HPDE6-E6E7 (cell line): ENCODE measurements around the gene ACAD9.
A peak's percentile ranks its signal among the peaks of the same experiment; 100 is the strongest.
"Not testable (repeated sequence)": the region's sequence is repeated elsewhere in the genome, so short reads cannot be mapped to it uniquely, and the experiment has no call there.

ENCODE experiments used
- DNase-seq: peaks from one replicate; pipeline ENCODE4 v3.0.0; 2011; ENCODE audit warnings: missing footprints; ENCODE audit errors: extremely low spot score

ACAD9 gene

DNA sequence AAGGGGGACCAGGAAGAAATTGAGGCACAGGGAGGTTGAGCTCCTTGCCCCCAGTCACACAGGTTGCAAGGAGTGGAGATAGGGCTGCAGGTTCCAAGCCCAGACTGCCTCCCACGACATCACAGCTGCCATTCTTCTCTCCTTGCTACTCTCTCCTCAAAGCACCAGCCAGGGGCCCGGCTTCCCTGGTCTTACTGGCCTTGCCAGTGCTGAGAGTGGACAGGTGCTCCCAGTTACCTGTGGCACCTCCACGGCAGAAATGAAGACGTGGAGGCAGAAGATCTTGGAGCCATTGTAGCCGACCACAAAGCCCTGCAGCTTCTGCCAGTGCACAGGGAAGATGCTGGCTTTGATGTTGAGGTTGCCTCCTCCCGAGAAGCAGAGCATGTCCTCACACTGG lies 17.9 kb upstream of the ACAD9 start:
- no peak for DNase-seq

DNA sequence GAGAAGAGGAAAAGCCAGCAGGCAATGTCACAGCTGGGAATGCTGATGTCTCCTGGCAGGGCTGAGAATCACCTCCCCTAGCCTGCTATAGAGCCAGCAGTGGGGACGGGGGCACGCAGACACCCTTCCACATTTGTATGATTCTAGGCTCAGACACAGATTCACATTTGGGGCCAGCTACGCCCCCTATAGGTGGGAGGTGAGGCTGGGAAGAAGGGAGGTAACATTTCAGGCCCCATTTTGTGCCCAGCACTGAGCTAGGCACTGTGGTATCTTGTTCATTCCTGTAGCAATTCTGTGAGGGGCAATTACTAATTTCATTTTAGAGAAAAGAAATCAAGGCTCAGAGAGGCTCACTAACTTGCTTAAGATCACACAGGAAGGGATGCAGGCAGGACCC lies 15.9 kb upstream of the ACAD9 start:
- DNase-seq: no peak

DNA sequence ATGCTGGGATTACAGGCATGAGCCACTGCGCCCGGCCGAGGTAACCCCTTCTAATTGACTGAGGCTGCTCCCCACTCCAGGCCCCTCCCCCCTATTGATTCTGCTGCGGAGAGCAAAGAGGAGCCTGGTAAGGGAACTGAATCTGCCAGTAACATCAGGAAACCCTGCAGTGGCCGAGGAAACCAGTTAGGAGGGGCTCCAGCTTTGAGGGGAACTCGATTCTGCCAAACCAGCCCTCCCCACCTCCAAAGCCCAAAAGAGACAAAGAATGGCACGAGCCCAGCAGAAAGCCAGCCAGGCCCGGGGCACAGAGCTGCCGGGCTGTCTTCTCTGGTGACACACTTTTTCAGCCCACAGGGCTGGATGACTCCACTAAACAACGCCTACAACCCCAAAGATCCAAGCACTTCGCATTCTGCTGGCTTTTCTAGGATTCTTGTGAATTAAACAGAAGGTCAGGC lies 15.0 kb upstream of the ACAD9 start:
- no peak for DNase-seq

DNA sequence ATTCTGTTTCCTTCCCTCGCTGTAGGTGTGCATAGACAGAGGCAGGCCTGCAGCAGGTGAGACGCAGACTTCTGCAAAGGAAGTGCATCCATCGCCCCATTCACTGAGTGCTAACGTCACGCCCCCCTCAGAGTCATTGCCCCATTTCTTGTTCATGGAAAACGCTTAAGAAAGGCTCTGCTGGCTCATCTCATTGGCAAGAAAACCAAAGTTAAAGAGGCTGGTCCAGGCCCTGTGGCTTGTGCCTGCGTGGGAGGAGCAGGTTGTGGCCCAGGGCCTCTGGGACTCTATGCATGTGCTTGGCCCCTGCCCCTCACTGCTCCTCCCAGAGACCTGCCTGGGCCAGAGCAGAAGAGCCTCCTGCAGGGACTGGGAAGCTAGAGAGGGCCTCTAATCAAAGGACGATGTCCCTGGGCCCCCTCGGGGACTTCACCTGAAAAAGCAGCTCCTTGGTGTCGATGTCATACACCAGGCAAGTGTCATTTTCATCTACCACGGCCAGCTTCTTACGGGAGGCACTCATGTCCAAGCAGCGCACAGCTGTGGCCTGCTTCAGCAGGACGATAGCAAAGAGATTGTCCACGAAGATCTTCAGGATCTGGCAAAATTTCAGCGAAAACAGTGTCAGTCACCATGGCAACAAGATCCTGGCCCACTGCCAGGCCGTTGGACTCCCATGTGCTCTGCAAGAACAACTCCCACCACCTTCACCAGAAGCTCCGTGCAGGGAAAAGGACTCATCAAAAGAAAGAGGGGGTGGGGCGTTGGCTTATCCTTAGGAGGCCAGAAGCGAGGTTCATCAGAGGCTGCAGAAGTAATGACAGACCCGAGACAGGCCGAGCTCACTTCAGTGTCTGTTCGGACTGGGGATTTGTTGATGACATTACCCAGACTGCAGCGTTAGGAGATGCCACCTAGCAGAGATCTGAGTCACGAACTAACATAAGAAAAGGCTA lies 14.3 kb upstream of the ACAD9 start:
- DNase-seq: not testable (repeated sequence)

DNA sequence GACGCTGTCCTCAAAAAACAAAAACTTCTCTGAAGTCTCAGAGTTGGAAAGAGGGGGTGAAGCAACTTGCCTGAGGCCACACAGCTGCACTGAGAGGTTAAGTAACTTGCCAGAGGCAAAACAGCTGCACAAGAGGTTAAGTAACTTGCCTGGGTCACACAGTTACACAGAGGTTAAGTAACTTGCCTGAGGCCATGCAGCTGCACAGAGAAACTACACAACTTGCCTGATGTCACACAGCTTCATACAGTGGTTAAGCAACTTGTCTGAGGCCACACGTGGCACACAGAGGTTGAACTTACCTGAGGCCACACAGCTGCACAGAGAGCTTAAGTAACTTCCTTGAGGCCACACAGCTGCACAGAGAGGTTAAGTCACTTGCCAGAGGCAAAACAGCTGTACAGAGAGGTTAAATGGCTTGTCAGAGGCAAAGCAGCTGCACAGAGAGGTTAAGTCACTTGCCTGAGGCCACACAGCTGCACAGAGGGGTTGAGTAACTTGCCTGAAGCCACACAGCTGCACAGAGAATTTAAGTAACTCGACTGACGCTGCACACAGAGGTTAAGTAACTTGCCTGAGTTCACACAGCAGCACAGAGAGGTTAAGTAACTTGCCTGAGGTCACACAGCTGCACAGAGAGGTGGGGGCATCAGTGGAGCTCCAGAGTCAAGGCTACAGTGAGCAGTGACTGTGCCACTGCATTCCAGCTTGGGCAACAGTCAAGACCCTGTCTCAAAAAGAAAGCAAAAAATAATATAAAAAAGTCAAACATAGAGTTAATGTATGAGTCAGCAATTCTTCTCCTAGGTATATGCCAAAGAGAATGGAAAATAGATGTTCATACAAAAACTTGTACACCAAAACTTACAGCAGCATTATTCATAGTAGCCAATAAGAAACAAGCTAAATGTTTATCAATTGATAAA lies 12.0 kb upstream of the ACAD9 start:
- no peak for DNase-seq

DNA sequence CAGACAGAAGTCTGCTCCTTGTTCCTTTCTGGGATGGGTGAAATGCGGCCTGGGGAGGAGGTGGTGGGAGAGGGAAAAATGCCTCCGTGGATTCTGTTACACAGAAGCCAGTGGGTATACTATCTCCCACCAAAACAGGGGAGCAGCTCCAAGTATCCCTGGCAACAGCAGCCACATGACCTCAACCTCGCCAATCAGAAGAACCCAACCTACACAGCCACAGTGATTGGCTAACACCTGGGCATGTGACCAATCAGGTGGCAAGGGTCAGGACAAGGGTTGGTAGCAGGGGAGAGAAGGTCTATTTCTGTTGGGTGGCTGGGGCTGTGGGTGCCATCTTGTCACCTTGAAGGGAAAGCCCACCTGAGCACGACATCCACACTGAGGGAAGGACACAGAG lies 9.1 kb upstream of the ACAD9 start:
- DNase-seq: no peak

DNA sequence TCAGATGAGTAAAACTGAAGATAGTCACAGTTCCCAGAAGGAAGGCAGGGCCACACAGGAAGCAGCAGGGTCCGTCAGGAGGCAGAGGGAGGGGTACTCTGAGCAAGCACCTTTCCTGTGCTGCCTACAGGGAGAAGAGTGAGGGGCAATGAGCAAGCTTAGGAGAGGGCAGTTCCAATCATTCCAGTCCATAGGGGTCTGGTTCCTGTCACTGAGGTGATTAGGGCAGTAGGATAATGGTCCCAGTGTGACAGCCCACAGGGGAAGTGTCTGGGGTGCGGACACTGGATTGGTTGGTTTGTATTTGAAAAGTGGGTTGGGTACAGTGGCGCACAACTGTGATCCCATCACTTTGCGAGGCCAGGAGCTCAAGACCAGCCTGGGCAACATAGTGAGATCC lies 7.1 kb upstream of the ACAD9 start:
- DNase-seq: no peak

DNA sequence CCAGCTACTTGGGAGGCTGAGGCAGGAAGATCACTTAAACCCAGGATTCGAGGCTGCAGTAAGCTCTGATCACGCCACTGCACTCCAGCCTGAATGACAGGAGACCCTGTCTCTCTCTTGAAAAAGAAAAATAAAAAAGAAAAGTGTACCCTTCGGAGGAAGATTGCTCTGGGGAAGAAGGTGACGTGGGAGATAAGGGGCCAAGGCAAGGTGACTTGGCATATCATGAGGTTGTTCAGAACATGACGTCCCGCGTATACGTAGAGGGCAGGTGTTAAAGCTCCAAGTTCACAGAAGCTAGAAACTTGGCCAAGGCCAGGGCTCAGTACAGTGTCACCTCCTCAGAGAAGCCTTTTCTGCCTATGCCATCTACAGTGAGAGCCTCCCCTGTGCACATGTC lies 6.7 kb upstream of the ACAD9 start:
- no peak for DNase-seq

DNA sequence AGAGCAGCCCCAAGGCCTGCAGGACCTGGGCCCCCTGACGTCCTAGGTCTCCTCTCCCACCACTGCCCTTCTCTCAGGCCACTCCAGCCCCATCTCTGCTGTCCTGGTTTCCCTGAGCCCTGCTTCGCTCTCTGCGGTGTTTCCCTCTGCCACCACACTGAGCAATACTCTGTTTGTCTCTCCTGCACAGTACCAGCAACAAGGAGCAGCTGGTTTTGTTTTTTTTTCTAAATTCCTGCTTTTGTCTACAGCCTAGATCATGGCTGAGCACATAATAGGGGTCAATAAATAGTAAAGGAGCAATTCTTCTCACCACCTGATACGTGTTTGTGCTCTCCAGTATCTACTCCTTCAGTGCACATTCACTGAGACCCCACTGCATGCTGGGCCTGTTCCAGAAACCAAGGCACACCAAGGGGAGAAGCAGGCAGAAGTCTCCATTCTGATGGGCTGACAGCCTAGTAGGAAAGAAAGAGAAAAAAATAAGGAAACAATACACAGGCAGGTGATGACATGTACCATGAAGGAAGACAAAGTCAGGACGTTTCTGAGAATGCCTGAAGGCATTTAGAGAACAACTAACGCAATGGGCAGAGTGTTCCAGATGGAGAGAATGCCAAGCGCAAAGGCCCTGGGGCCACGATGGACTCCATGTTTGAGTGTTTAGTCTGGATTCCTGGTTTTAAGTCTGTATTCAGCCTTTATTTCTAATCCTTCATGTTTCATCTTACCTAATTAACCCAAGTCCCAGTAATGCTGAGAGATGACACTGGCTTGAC lies 6.0 kb upstream of the ACAD9 start:
- peak; percentile 17 for DNase-seq

DNA sequence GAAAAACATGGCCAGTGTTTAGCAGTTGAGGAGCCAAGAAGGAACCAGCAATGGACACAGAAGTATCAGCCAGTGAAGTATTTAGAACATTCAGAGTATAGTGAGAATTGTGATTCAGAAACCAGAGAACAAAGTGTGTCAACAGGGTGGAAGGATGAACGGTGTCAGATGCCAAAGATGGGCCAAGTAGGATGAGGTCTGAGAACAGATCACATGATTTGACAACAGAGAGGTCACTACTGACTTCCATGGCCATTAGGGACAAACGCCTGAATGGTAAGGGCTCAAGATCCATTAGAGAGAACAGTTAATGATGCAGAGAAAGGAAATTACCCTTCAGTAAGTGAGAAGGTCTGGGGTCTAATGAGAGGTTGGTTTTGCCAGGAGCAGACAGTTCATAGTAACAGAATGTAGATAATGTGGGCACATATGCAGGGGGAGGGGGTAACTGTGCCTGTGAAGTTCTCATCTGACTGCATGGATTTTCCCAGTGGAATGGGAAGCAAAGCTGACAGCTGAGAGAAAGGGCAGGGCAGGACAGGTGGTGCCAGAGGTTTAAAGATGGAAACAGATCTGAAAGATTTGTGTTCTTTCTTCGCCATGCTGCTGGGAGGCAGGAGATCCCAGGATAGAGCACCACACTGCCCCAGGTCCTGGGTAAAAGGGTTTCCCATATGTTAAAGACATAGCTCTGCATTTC lies 4.8 kb upstream of the ACAD9 start:
- DNase-seq: no peak

DNA sequence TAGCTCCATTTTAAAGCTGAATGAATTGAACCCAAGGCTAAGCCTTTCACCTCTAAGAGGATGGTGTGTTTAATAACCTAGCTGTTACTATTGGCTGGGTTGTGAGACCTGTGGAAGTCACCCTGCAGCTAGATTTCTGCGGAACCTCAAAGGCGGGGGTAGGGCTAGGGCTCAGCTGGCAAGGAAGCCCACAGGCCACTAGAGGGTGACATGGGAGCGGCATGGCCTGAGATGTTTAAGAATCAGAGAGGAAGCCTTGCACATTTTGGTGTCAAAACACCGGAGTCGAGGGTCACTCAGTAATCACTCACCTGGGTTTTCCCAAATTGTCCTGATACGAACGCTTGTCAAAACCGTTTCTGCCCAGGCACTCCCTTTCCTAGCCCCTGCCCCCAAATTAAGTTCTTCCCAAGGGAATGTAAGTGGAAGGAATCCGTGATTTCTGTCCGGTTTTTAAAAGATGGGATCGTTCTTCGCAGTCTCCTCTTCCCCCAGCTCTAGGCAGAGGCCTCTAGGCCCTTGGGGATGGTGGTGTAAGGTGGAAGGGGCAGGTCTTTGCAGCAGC lies 3.8 kb upstream of the ACAD9 start:
- no peak for DNase-seq

DNA sequence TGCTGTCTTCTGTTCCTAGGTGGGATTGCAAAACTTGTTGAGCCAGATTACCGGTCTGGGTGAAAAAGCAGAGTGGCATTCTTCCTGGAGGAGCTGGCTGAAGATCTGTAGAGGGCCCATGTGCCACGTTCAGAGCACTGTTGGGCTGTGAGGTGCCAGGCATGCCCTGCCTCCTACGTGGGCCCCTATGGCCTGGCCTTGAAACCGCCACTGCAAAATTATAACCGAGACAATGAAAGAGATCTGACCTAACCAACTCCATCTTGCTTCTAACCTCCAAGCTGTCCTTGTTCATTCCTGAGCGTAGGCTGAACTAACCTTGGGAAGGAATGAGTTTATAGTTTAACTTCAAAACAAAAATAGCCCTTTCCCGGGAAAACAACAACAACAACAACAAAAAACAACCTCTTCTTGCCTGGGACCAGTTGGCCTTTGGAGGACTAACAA lies 1.4 kb upstream of the ACAD9 start:
- no peak for DNase-seq

DNA sequence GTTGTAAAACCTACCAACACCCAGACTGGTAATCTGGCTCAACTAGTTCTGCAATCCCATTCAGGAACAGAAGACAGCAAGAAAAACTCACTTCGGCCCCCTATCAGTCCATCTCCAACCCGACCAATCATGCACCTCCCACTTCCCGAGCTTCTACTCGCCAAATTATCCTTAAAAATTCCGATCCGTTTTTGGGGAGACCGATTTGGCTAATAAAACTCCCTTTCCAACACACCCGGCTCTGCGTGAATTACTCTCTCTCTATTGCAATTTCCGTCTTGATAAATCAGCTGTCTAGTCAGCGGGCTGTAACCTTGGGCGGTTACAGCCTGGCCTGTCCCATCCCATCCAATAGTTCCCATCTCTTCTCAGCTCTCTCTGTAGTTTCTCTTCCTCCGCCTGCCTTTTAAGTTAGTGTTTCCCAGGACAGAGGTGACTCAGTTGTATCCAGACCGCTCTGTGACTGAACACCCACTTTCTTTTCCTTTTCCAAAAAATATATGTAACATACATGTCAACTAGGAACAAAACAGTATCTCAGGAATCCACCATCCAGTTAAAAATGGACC lies 780 bp upstream of the ACAD9 start:
- DNase-seq: peak; percentile 53

DNA sequence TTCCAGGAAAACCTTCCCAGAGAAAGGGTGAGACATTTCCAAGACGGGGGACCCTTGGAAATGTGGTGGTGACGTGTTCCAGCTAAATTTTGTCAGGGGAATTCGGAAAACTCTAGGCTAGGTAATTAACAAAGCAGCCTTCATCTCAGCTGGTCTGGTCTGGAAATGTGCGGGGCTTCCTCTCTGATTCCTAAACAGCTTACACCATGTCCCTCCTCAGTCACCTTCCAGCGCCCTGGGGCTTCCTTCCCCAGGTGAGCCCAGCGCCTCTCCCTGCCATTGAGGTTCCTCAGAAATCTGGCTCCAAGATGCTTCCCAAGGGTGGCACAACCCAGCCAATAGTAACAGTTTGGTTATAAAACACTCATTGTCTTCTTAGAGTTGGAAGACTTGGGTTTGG lies 571 bp downstream of the ACAD9 start:
- DNase-seq: no peak

DNA sequence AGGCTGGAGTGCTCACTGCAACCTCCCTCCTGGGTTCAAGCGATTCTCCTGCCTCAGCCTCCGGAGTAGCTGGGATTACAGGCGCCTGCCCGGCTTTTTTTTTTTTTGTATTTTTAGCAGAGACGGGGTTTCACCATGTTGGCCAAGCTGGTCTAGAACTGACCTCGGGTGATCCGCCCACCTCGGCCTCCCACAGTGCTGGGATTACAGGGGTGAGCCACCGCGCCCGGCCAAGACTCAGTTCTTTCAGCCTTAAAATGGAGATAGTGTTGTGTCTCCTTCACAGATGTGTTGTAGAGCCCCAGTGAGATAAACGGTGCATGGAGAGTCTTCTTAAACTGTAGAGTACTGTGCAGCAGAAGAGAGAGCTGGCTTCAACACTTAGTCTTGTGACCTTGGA lies 1.0 kb downstream of the ACAD9 start:
- not testable (repeated sequence) for DNase-seq

DNA sequence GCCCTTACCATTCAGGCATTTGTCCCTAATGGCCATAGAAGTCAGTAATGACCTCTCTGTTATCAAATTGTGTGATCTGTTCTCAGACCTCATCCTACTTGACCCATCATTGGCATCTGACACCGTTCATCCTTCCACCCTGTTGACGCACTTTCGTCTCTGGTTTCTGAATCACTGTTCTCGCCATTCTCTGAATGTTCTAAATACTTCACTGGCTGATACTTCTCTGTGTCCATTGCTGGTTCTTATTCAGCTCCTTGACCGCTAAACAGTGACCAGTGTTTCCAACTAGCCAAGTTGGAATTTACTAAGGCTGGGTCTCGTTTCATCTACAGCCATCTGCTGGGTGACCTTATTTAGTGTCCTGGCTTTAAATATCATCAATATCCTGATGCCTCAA lies 2.2 kb downstream of the ACAD9 start:
- no peak for DNase-seq

DNA sequence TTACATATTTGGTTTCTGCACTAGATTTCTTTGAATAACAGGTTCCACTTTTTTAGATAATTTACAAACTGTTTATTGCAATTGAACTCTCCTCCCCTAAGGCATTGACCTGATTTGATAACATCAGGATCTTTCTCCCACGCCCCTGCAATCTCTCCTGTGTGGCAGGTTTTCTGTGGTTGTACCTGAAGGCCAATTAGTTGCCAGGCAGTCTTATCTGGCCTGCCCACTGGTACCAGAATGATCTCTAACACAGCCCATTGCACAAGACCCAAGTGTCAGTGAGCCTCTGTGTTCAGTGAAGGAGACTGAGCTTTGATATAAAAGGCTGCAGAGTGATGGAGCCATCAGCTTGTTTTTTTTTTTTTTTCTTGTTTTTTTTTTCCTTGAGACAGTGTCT lies 3.3 kb downstream of the ACAD9 start:
- no peak for DNase-seq

DNA sequence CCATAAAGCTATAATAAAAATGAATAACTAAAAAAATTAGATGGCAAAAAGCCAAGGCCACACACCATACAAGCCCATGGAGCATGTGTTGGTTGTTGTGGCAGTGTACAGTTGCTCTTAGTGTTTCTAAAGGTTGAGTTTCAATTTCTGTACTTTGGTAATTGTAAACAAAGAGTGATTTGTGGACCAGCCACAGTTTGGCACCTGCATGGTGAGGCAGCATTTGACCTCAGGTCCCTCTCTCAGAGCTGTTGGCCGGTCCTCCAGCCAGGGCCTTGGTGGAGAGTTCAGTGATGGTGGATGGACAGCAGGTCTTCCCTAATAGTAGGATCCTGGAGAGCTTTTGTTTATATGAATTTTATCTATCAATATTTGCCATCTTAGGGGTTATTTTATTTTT lies 5.6 kb downstream of the ACAD9 start:
- DNase-seq: no peak

DNA sequence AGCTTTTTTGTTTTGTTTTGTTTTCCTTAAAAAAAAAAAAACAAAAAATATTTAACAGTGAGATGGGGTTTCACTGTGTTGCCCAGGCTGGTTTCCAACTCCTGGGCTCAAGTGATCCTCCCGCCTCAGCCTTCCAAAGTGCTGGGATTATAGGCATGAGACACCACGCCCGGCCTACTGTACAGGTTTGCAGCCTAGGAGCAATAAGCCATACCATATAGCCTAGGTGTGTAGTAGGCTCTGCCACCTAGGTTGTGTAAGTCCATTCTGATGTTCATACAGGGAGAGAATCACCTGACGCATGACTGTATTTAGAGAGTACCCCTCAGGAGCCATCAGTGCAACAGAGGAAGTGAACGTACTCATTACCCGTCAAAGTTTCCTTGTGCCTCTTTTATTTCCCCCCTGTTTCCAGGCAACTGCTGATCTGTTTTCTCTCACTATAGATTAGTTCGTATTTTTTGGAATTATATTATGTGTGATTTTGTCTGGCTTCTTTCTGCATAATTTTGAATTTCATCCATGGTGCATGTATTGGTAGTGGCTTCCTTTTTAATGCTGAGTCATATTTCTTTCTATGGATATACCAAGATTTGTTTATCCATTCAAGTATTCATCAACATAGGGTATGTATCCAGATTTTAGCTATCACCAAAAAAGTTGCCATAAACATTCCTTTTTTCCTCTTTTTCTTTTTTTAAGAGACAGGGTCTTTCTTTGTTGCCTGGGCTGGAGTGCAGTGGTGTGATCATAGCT lies 9.9 kb downstream of the ACAD9 start:
- DNase-seq: no peak
